ENCODE measurements around the gene KCNH4.

The KCNH4 gene

GRCh38 chr17:42119301-42119700, 61.6 kb downstream of the KCNH4 start:
- Histone ChIP-seq H3K36me3 (ENCODE audit: control insufficient read depth in 1 of 2, insufficient read depth in 2 of 2, low read depth in 1 of 2, low read length in 2 of 2) (peaks cover 40 to 66% of the 10 kb centered on the region in 2 experiments), H2BK15ac (ENCODE audit: low read depth, poor library complexity, severe bottlenecking) (no peak overlapping the region), H3K9ac (ENCODE audit: low read length) (no peak overlapping the region), H2BK120ac (ENCODE audit: low read depth, low read length) (no peak overlapping the region), H2BK12ac (ENCODE audit: low read length in 2 of 2) (no peak overlapping the region), H3K18ac (ENCODE audit: low read depth in 1 of 2, low read length in 2 of 2) (no peak overlapping the region), H4K91ac (ENCODE audit: low read length) (no peak overlapping the region), H3K14ac (ENCODE audit: low read length in 2 of 2) (no peak overlapping the region), H3K9me3 (ENCODE audit: control insufficient read depth, low read length) (no peaks in the 10 kb centered on the region), H2BK5ac (ENCODE audit: low read depth, low read length, poor library complexity, severe bottlenecking) (no peak overlapping the region), H3K4me3 (ENCODE audit: insufficient read depth in 1 of 2, low read depth in 1 of 2, low read length in 2 of 2) (no peak overlapping the region), H3K4ac (ENCODE audit: low read depth in 1 of 2, low read length in 2 of 2) (no peak overlapping the region), H3K27ac (ENCODE audit: low read length, poor library complexity, severe bottlenecking) (no peak overlapping the region), H3K23ac (ENCODE audit: low read length in 2 of 2) (no peak overlapping the region), H3K27me3 (ENCODE audit: control insufficient read depth in 1 of 2, insufficient read depth in 1 of 2, low read length in 2 of 2) (no peaks in the 10 kb centered on the region), H3K4me1 (ENCODE audit: control insufficient read depth, insufficient read depth, low read depth, low read length) (peaks cover 8% of the 10 kb centered on the region), H3K79me1 (replicated peaks; ENCODE audit: low read length, poor library complexity, severe bottlenecking) (peaks cover 9% of the 10 kb centered on the region), H2AK5ac (ENCODE audit: low read length, severe bottlenecking) (no peak overlapping the region), H2AFZ (ENCODE audit: low read depth, low read length) (no peak overlapping the region), H3K4me2 (ENCODE audit: low read length, poor library complexity, severe bottlenecking) (no peak overlapping the region), H4K8ac (ENCODE audit: low read length) (no peak overlapping the region)
- DNase-seq, result no peak
- 96% methylated on average over 18 of the region's 18 CpGs for WGBS

- 100% methylated on average over 2 of the region's 2 CpGs for WGBS
- Histone ChIP-seq H3K9ac (ENCODE audit: low read length) (no peak overlapping the region), H3K36me3 (ENCODE audit: control insufficient read depth in 1 of 2, insufficient read depth in 2 of 2, low read depth in 1 of 2, low read length in 2 of 2) (peaks cover 42 to 72% of the 10 kb centered on the region in 2 experiments), H2BK15ac (ENCODE audit: low read depth, poor library complexity, severe bottlenecking) (no peak overlapping the region), H3K18ac (ENCODE audit: low read depth in 1 of 2, low read length in 2 of 2) (no peak overlapping the region), H2BK120ac (ENCODE audit: low read depth, low read length) (no peak overlapping the region), H4K91ac (ENCODE audit: low read length) (no peak overlapping the region), H3K27me3 (ENCODE audit: control insufficient read depth in 1 of 2, insufficient read depth in 1 of 2, low read length in 2 of 2) (no peaks in the 10 kb centered on the region), H2BK12ac (ENCODE audit: low read length in 2 of 2) (no peak overlapping the region), H3K14ac (ENCODE audit: low read length in 2 of 2) (no peak overlapping the region), H3K9me3 (ENCODE audit: control insufficient read depth, low read length) (no peaks in the 10 kb centered on the region), H2AK5ac (ENCODE audit: low read length, severe bottlenecking) (no peak overlapping the region), H2AFZ (ENCODE audit: low read depth, low read length) (no peak overlapping the region), H3K23ac (ENCODE audit: low read length in 2 of 2) (no peak overlapping the region), H3K27ac (ENCODE audit: low read length, poor library complexity, severe bottlenecking) (no peak overlapping the region), H3K4me2 (ENCODE audit: low read length, poor library complexity, severe bottlenecking) (no peak overlapping the region), H4K8ac (ENCODE audit: low read length) (no peak overlapping the region), H2BK5ac (ENCODE audit: low read depth, low read length, poor library complexity, severe bottlenecking) (no peak overlapping the region), H3K4me1 (ENCODE audit: control insufficient read depth, insufficient read depth, low read depth, low read length) (peaks cover 8% of the 10 kb centered on the region), H3K4me3 (ENCODE audit: insufficient read depth in 1 of 2, low read depth in 1 of 2, low read length in 2 of 2) (no peak overlapping the region), H3K79me1 (replicated peaks; ENCODE audit: low read length, poor library complexity, severe bottlenecking) (peaks cover 9% of the 10 kb centered on the region), H3K4ac (ENCODE audit: low read depth in 1 of 2, low read length in 2 of 2) (no peak overlapping the region)
- peak; percentile 37 for DNase-seq
Measured at GRCh38 chr17:42118545-42118944, 62.4 kb downstream of the KCNH4 start.

GRCh38 chr17:42118126-42118510, 62.8 kb downstream of the KCNH4 start:
- no peak overlapping the region for H3K4me2 ChIP-seq (ENCODE audit: low read length, poor library complexity, severe bottlenecking)
- no peak overlapping the region for H2AK5ac ChIP-seq (ENCODE audit: low read length, severe bottlenecking)
- no peak for DNase-seq
- H3K14ac ChIP-seq (ENCODE audit: low read length in 2 of 2), result no peak overlapping the region
- H3K4me1 ChIP-seq (ENCODE audit: control insufficient read depth, insufficient read depth, low read depth, low read length), result peaks cover 8% of the 10 kb centered on the region
- no peak overlapping the region for H4K8ac ChIP-seq (ENCODE audit: low read length)
- no peak overlapping the region for H3K4me3 ChIP-seq (ENCODE audit: insufficient read depth in 1 of 2, low read depth in 1 of 2, low read length in 2 of 2)
- no peaks in the 10 kb centered on the region for H3K27me3 ChIP-seq (ENCODE audit: control insufficient read depth in 1 of 2, insufficient read depth in 1 of 2, low read length in 2 of 2)
- H3K27ac ChIP-seq (ENCODE audit: low read length, poor library complexity, severe bottlenecking), result no peak overlapping the region
- no peak overlapping the region for H2AFZ ChIP-seq (ENCODE audit: low read depth, low read length)
- H3K4ac ChIP-seq (ENCODE audit: low read depth in 1 of 2, low read length in 2 of 2), result peak overlapping the region in 1 of 2 experiments; percentile 6
- H3K79me1 ChIP-seq (replicated peaks; ENCODE audit: low read length, poor library complexity, severe bottlenecking), result peaks cover 9% of the 10 kb centered on the region
- H3K36me3 ChIP-seq (ENCODE audit: control insufficient read depth in 1 of 2, insufficient read depth in 2 of 2, low read depth in 1 of 2, low read length in 2 of 2), result peaks cover 42 to 73% of the 10 kb centered on the region in 2 experiments
- H2BK120ac ChIP-seq (ENCODE audit: low read depth, low read length), result no peak overlapping the region
- H3K9me3 ChIP-seq (ENCODE audit: control insufficient read depth, low read length), result no peaks in the 10 kb centered on the region
- H3K9ac ChIP-seq (ENCODE audit: low read length), result no peak overlapping the region
- no peak overlapping the region for H4K91ac ChIP-seq (ENCODE audit: low read length)
- no peak overlapping the region for H2BK12ac ChIP-seq (ENCODE audit: low read length in 2 of 2)
- H3K18ac ChIP-seq (ENCODE audit: low read depth in 1 of 2, low read length in 2 of 2), result no peak overlapping the region
- no peak overlapping the region for H2BK5ac ChIP-seq (ENCODE audit: low read depth, low read length, poor library complexity, severe bottlenecking)
- 90% methylated on average over 4 of the region's 4 CpGs for WGBS
- H2BK15ac ChIP-seq (ENCODE audit: low read depth, poor library complexity, severe bottlenecking), result no peak overlapping the region
- no peak overlapping the region for H3K23ac ChIP-seq (ENCODE audit: low read length in 2 of 2)

- Histone ChIP-seq H3K4me2 (ENCODE audit: low read length, poor library complexity, severe bottlenecking) (no peak overlapping the region), H4K91ac (ENCODE audit: low read length) (peak overlapping the region; percentile 11), H3K9ac (ENCODE audit: low read length) (no peak overlapping the region), H3K18ac (ENCODE audit: low read depth in 1 of 2, low read length in 2 of 2) (no peak overlapping the region), H2AFZ (ENCODE audit: low read depth, low read length) (no peak overlapping the region), H3K36me3 (ENCODE audit: control insufficient read depth in 1 of 2, insufficient read depth in 2 of 2, low read depth in 1 of 2, low read length in 2 of 2) (peaks cover 42 to 73% of the 10 kb centered on the region in 2 experiments), H3K4me3 (ENCODE audit: insufficient read depth in 1 of 2, low read depth in 1 of 2, low read length in 2 of 2) (no peak overlapping the region), H2BK120ac (ENCODE audit: low read depth, low read length) (no peak overlapping the region), H2BK15ac (ENCODE audit: low read depth, poor library complexity, severe bottlenecking) (no peak overlapping the region), H3K27ac (ENCODE audit: low read length, poor library complexity, severe bottlenecking) (no peak overlapping the region), H3K27me3 (ENCODE audit: control insufficient read depth in 1 of 2, insufficient read depth in 1 of 2, low read length in 2 of 2) (no peaks in the 10 kb centered on the region), H3K9me3 (ENCODE audit: control insufficient read depth, low read length) (no peaks in the 10 kb centered on the region), H3K79me1 (replicated peaks; ENCODE audit: low read length, poor library complexity, severe bottlenecking) (peaks cover 9% of the 10 kb centered on the region), H3K14ac (ENCODE audit: low read length in 2 of 2) (no peak overlapping the region), H2AK5ac (ENCODE audit: low read length, severe bottlenecking) (no peak overlapping the region), H2BK5ac (ENCODE audit: low read depth, low read length, poor library complexity, severe bottlenecking) (no peak overlapping the region), H4K8ac (ENCODE audit: low read length) (no peak overlapping the region), H3K4me1 (ENCODE audit: control insufficient read depth, insufficient read depth, low read depth, low read length) (peaks cover 11% of the 10 kb centered on the region), H2BK12ac (ENCODE audit: low read length in 2 of 2) (no peak overlapping the region), H3K23ac (ENCODE audit: low read length in 2 of 2) (no peak overlapping the region), H3K4ac (ENCODE audit: low read depth in 1 of 2, low read length in 2 of 2) (no peak overlapping the region)
- 94% methylated on average over 30 of the region's 30 CpGs for WGBS
- no peak for DNase-seq
Measured at GRCh38 chr17:42117397-42118125, 63.4 kb downstream of the KCNH4 start.
